IMR-90 (cell line): ENCODE results near the gene CWC22. TPM values are rescaled to one million over a fixed set of nuclear protein-coding genes. Genes with fewer than 3 reads are reported as not detected.

ENCODE experiments used
- ATAC-seq: fragments of 200-7000 bp; cut with Tn5 transposase; 2 replicates; pipeline ENCODE4 v1.9.1; 2020; ENCODE audit warnings: low read depth, mild to moderate bottlenecking, moderate library complexity
- BruUV-seq: library from RNA; stranded (reverse); fragments of 400-500 nt; replicated peaks from 2 replicates; lab custom pipeline; 2021; lab: Mats Ljungman, UMichigan
- CTCF ChIA-PET: fragments of 300-600 bp; formaldehyde crosslinking; extraction: SDS; loops from one replicate; lab custom pipeline; 2021; ENCODE audit warnings: antibody characterized with exemption; lab: Yijun Ruan, JAX
- POLR2A ChIA-PET: fragments of 300-600 bp; sonication (Branson Sonifier 250); formaldehyde crosslinking; loops from one replicate; lab custom pipeline; 2022; ENCODE audit warnings: antibody characterized with exemption; ENCODE audit not compliant: unreplicated experiment; lab: Charles Lee
- DNase-seq: peaks from one replicate; pipeline ENCODE4 v3.0.0; 2013
- H2AFZ ChIP-seq: replicated peaks from 2 replicates; pipeline ENCODE3; 2013; ENCODE audit warnings: low read length, mild to moderate bottlenecking; ENCODE audit not compliant: poor library complexity
- H2AK5ac ChIP-seq: 2 replicates; pipeline ENCODE4 v1.6.1; 2013; ENCODE audit warnings: low read depth, low read length, inconsistent platforms
- H2AK9ac ChIP-seq: replicated peaks from 2 replicates; pipeline ENCODE3; 2013; ENCODE audit warnings: mild to moderate bottlenecking, low read depth, low read length, moderate library complexity; ENCODE audit not compliant: poor library complexity
- H2BK120ac ChIP-seq: 2 replicates; pipeline ENCODE4 v1.6.1; 2013; ENCODE audit warnings: low read depth, low read length, inconsistent platforms
- H2BK15ac ChIP-seq: 3 replicates; pipeline ENCODE4 v1.6.1; 2013; ENCODE audit warnings: low read depth, low read length, inconsistent platforms
- H2BK20ac ChIP-seq: 2 replicates; pipeline ENCODE4 v1.6.1; 2013; ENCODE audit warnings: low read depth, mild to moderate bottlenecking, inconsistent platforms, low read length, moderate library complexity
- H2BK5ac ChIP-seq: 2 replicates; pipeline ENCODE4 v1.6.1; 2013; ENCODE audit warnings: mild to moderate bottlenecking, low read depth, low read length, inconsistent platforms; ENCODE audit not compliant: poor library complexity, severe bottlenecking
- H3K14ac ChIP-seq: replicated peaks from 2 replicates; pipeline ENCODE4 v1.6.1; 2013; ENCODE audit warnings: low read depth, low read length, inconsistent platforms
- H3K18ac ChIP-seq: 2 replicates; pipeline ENCODE4 v1.6.1; 2013; ENCODE audit warnings: low read depth, low read length, control low read depth
- H3K23ac ChIP-seq: 2 replicates; pipeline ENCODE4 v1.6.1; 2013; ENCODE audit warnings: low read depth, low read length, inconsistent platforms
- H3K27ac ChIP-seq: 2 replicates; pipeline ENCODE4 v1.5.1; 2013; ENCODE audit warnings: mild to moderate bottlenecking, control low read depth, low read length; ENCODE audit not compliant: insufficient read depth
- H3K27me3 ChIP-seq: 2 replicates; pipeline ENCODE4 v1.6.1; 2013; ENCODE audit warnings: low read length; ENCODE audit not compliant: control insufficient read depth, insufficient read depth
- H3K36me3 ChIP-seq: 2 replicates; pipeline ENCODE4 v1.6.1; 2013; ENCODE audit warnings: low read length, mixed read lengths; ENCODE audit not compliant: control insufficient read depth, insufficient read depth
- H3K4ac ChIP-seq: 2 replicates; pipeline ENCODE4 v1.6.1; 2013; ENCODE audit warnings: low read depth, low read length, inconsistent platforms
- H3K4me1 ChIP-seq: 2 replicates; pipeline ENCODE4 v1.6.1; 2013; ENCODE audit warnings: low read length, mixed read lengths; ENCODE audit not compliant: control insufficient read depth, insufficient read depth
- H3K4me2 ChIP-seq: 2 replicates; pipeline ENCODE4 v1.6.1; 2013; ENCODE audit warnings: low read depth, mild to moderate bottlenecking, control low read depth, low read length, moderate library complexity
- H3K4me3 ChIP-seq: 2 replicates; pipeline ENCODE4 v1.5.1; 2013; ENCODE audit warnings: low read depth, mild to moderate bottlenecking, control low read depth, low read length, moderate library complexity; ENCODE audit not compliant: insufficient read depth
- H3K56ac ChIP-seq: 2 replicates; pipeline ENCODE4 v1.6.1; 2013; ENCODE audit warnings: low read length, inconsistent platforms; ENCODE audit not compliant: insufficient read depth; ENCODE audit errors: extremely low read depth
- H3K79me1 ChIP-seq, 2 experiments: 2 replicates each; pipeline ENCODE4 v1.6.1; 2013; ENCODE audit warnings: low read length in 2 of 2, inconsistent platforms in 1 of 2, low read depth in 1 of 2
- H3K9ac ChIP-seq: 2 replicates; pipeline ENCODE4 v1.6.1; 2013; ENCODE audit warnings: low read depth, low read length, control low read depth
- H3K9me1 ChIP-seq: 2 replicates; pipeline ENCODE4 v1.6.1; 2013; ENCODE audit warnings: low read length, inconsistent platforms; ENCODE audit not compliant: insufficient read depth
- H3K9me3 ChIP-seq: 2 replicates; pipeline ENCODE4 v1.6.1; 2013; ENCODE audit warnings: low read length; ENCODE audit not compliant: control insufficient read depth, insufficient read depth
- H4K20me1 ChIP-seq: 2 replicates; pipeline ENCODE4 v1.6.1; 2013; ENCODE audit warnings: low read length, inconsistent platforms; ENCODE audit not compliant: insufficient read depth
- H4K5ac ChIP-seq: 2 replicates; pipeline ENCODE4 v1.6.1; 2013; ENCODE audit warnings: mild to moderate bottlenecking, low read depth, low read length, control low read depth
- H4K8ac ChIP-seq, 2 experiments: 2 replicates each; pipeline ENCODE4 v1.6.1; 2013; ENCODE audit warnings: low read depth in 2 of 2, low read length in 2 of 2, control low read depth in 1 of 2, inconsistent platforms in 1 of 2
- H4K91ac ChIP-seq: 2 replicates; pipeline ENCODE4 v1.6.1; 2013; ENCODE audit warnings: low read depth, low read length, inconsistent platforms; ENCODE audit not compliant: insufficient read depth
- BHLHE40 ChIP-seq: fragments of 150-350 bp; IDR thresholded peaks from 2 replicates; pipeline ENCODE4 v1.6.1; 2016; ENCODE audit warnings: mild to moderate bottlenecking, low read depth, low read length
- ELK1 ChIP-seq: fragments of 150-350 bp; IDR thresholded peaks from 2 replicates; pipeline ENCODE4 v1.6.1; 2016; ENCODE audit warnings: low read depth, mild to moderate bottlenecking, low read length, moderate library complexity, borderline replicate concordance
- FOS ChIP-seq: fragments of 150-350 bp; IDR thresholded peaks from 2 replicates; pipeline ENCODE4 v1.6.1; 2016; ENCODE audit warnings: low read depth, low read length
- MAFK ChIP-seq: IDR thresholded peaks from 2 replicates; pipeline ENCODE4 v1.6.1; 2012; ENCODE audit warnings: low read depth, low read length, improper control_type of control experiment
- MXI1 ChIP-seq: IDR thresholded peaks from 2 replicates; pipeline ENCODE4 v1.6.1; 2012; ENCODE audit warnings: low read depth, mild to moderate bottlenecking, low read length, moderate library complexity, borderline replicate concordance
- POLR2A ChIP-seq: IDR thresholded peaks from 2 replicates; pipeline ENCODE4 v1.6.1; 2012; ENCODE audit warnings: mild to moderate bottlenecking, low read depth, low read length
- WGBS, 2 experiments: methylation state at CpG; one replicate each; pipeline versions ENCODE4 v1.1.5 to v1.1.7; 2013; ENCODE audit warnings: missing lambda C conversion rate in 2 of 2; ENCODE audit not compliant: insufficient read length in 1 of 2; ENCODE audit errors: extremely low coverage in 2 of 2; 5-methylcytosine and 5-hydroxymethylcytosine counted together
- dilution Hi-C: fragments of 300-500 bp; cut with HindIII; formaldehyde crosslinking; loops from one replicate; pipeline ENCODE4 v1.14.3; 2018; ENCODE audit warnings: low sequenced_read_pairs; ENCODE audit not compliant: unreplicated experiment
- in situ Hi-C: fragments of 300-500 bp; cut with MboI; formaldehyde crosslinking; loops from 3 replicates; pipeline ENCODE4 v1.14.3; 2019; ENCODE audit warnings: low sequenced_read_pairs, inconsistent platforms, mixed read lengths
- intact Hi-C: fragments of 100-400 bp; cut with micrococcal nuclease; formaldehyde crosslinking; loops from 2 replicates; pipeline ENCODE4 v1.10.0; 2022
- polyA plus RNA-seq, 3 experiments: library from polyadenylated mRNA; depleted of rRNA; stranded (reverse); fragments of >200 nt; gene quantifications; 2 replicates each; pipeline ENCODE4 v1.2.3, GENCODE V29; 2012; ENCODE audit warnings: low replicate concordance in 1 of 3
- total RNA-seq: library from RNA; depleted of rRNA; stranded (reverse); fragments of >200 nt; gene quantifications from 2 replicates; pipeline ENCODE4 v1.2.3, GENCODE V29; 2012
- TF ChIP-seq, protein P1 (sequence below): fragments of 150-350 bp; IDR thresholded peaks from 2 replicates; pipeline ENCODE4 v1.6.1; 2017; ENCODE audit warnings: mild to moderate bottlenecking, antibody characterized with exemption, low read length, low read depth

CWC22 gene
- total and polyA plus RNA-seq, 2 of the 4 experiments (the other 2 are of a cell fraction) = 4.5 to 17.9 TPM

- H3K23ac ChIP-seq = no peak overlapping the region
Measured at GRCh38 chr2:179981085-179981484, 26.0 kb downstream of the CWC22 start.

More at GRCh38 chr2:179981085-179981484, 26.0 kb downstream of the CWC22 start:
- Histone ChIP-seq H3K4me1 (peaks cover 2% of the 10 kb centered on the region), H3K27me3 (no peaks in the 10 kb centered on the region), H2BK5ac (no peak overlapping the region), H3K14ac (no peak overlapping the region), H3K27ac (no peak overlapping the region), H3K9me1 (no peaks in the 10 kb centered on the region), H4K91ac (no peak overlapping the region), H4K5ac (no peak overlapping the region), H3K9ac (no peak overlapping the region), H4K20me1 (no peaks in the 10 kb centered on the region), H3K79me1 (no peaks in the 10 kb centered on the region; a peak in 1 of 4 replicates), H2AFZ (no peak overlapping the region), H3K4me2 (no peak overlapping the region), H2BK15ac (no peak overlapping the region), H3K18ac (no peak overlapping the region), H3K4me3 (no peak overlapping the region), H2AK5ac (no peak overlapping the region), H3K56ac (no peak overlapping the region), H3K9me3 (no peaks in the 10 kb centered on the region), H2BK120ac (no peak overlapping the region), H2AK9ac (no peak overlapping the region), H2BK20ac (no peak overlapping the region), H3K36me3 (0 out of 2 replicates have a peak, but pooled peaks cover 7% of the 10 kb centered on the region), H4K8ac (no peak overlapping the region), H3K4ac (no peak overlapping the region)
- in situ Hi-C loops = no loop called here
- no peak for TF ChIP-seq ELK1
- no peak for TF ChIP-seq POLR2A
- 0 out of 2 replicates have a peak, but pooled peaks have one; percentile 6 for TF ChIP-seq BHLHE40
- peak; percentile 60 for TF ChIP-seq MAFK
- no peak for TF ChIP-seq MXI1
- peak; percentile 62 for TF ChIP-seq FOS
- TF ChIP-seq, protein P1, sequence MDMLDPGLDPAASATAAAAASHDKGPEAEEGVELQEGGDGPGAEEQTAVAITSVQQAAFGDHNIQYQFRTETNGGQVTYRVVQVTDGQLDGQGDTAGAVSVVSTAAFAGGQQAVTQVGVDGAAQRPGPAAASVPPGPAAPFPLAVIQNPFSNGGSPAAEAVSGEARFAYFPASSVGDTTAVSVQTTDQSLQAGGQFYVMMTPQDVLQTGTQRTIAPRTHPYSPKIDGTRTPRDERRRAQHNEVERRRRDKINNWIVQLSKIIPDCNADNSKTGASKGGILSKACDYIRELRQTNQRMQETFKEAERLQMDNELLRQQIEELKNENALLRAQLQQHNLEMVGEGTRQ = no peak
- CTCF ChIA-PET = interaction anchor here (0.7 to 1.2 kb wide), 4 partner anchors 11 to 107 kb away, joined by 3 to 4 read pairs (median 3); no protein-coding TSS in a partner anchor
- peak; percentile 91 for ATAC-seq
- no TSS peak for BruUV-seq
- DNase-seq = peak; percentile 72
- intact Hi-C loops = loop anchor here (2.0 kb wide), 1 partner anchor 96 kb away; no protein-coding TSS in a partner anchor
- dilution Hi-C loops = no loop called here
- WGBS, 2 experiments = no CpG with 5 or more reads among the region's 1 CpG
- POLR2A ChIA-PET = no interaction called here
